SU-DHL-6 (cell line): Measurements from ENCODE around the gene YY1AP1.

ENCODE experiments used
- CTCF ChIP-seq: fragments of 200-600 bp; sonication (generic); IDR thresholded peaks from one replicate; pipeline ENCODE4 v1.5.1; 2017; ENCODE audit warnings: antibody characterized with exemption, mild to moderate bottlenecking, low read length, moderate library complexity; ENCODE audit not compliant: insufficient read depth, poor library complexity, severe bottlenecking
- EZH2phosphoT487 ChIP-seq: fragments of 200-600 bp; sonication (generic), shearing (Covaris generic); conservative IDR thresholded peaks from 2 replicates; pipeline ENCODE4 v1.6.1; 2018; ENCODE audit warnings: mild to moderate bottlenecking, antibody characterized with exemption, low read length, moderate library complexity, mixed read lengths

- TF ChIP-seq CTCF (no peak), EZH2phosphoT487 (no peak)
Observed at GRCh38 chr1:155725142-155725541, 36.6 kb upstream of the YY1AP1 start.
